Medulla oblongata (tissue), 1 donor: ENCODE data around the gene MMEL1.
"Not testable (repeated sequence)": the region's sequence is repeated elsewhere in the genome, so short reads cannot be mapped to it uniquely, and the experiment has no call there.

Experiments
- DNase-seq: peaks from one replicate; pipeline ENCODE4 v3.0.0-alpha.2; 2015; ENCODE audit errors: extremely low spot score

MMEL1 gene

DNA sequence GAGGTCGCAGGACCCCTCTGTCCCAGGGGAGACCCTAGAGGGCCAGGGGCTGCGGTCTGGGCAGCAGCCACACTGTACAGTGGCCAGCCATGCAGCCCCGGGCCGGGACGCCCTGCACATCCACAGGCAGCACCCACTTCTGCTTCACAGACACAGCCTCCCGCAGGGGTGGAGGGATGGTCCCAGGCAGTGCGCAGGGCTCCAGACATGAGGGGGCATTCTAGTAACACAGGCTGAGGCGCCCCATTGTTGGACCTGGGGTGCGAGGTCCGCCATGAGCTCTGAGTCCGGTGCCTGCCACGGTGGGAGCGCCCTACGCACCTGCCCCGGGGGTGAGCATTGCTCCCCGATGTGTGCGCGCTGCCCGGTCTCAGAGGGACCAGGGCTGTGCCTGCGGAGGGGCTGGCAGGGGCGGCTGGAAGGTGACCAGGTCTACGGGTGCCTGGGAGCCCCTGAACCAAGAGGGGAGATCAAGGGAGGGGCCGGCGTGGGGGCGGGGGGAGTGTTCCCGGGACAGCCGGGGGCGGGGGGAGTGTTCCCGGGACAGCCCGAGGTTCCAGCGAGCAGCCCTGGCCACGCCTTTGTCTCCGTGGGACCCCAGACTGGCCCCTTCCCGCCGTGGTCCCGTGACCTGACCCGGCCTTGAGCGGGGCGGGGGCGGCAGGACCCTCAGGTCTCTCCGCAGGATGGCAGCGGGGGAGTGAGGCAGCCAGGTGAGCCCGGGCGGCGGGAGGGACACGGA, 4.5 kb downstream of the MMEL1 start:
- DNase-seq, result no peak

DNA sequence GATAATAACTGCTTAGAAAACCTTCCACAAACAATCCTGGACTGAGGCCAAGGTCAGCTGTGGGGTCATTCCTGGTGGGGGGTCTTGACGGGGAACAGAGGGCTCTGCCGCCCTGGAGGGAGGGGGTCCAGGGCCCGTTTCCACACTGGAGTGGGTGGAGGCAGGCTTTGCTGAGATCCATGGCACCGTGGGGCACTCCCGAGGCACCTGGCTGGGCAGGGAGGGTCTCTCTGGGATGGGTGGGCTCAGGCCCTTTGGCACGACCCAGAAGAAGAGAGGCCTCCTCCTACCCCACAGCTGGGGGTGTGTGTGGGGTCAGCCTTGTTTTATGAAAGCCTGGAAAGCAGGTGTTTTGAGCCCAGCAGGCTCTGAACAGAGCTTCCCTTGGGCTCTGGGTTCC, 5.1 kb downstream of the MMEL1 start:
- DNase-seq, result no peak

DNA sequence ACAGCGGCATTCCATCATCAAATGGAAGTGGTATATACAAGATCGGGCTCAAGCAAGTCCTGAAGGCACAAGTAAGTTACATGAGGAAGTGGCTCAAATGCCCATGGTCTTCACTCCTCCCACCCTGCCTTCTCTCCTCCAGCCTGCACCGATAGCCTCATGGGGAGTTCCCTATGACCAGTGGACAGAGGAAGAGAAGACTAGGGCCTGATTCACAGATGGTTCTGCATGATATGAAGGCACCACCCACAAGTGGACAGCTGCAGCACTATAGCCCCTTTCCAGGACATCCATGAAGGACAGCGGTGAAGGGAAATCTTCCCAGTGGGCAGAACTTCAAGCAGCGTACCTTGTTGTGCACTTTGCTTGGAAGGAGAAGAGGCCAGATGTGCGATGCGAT, 7.1 kb downstream of the MMEL1 start:
- DNase-seq, result not testable (repeated sequence)

DNA sequence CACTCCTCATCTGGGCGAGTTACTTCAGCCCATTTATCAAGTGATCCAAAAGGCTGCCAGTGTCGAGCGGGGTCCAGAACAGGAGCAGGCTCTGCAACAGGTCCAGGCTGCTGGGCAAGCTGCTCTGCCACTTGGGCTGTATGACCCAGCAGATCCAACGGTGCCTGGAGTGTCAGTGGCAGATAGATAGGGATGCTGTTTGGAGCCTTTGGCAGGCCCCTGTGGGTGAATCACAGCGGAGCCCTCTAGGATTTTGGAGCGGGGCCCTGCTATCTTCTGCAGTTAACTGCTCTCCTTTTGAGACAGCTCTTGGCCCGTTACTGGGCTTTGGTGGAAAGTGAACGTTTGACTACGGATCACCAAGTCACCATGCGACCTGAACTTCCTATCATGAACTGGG, 7.5 kb downstream of the MMEL1 start:
- no peak for DNase-seq

DNA sequence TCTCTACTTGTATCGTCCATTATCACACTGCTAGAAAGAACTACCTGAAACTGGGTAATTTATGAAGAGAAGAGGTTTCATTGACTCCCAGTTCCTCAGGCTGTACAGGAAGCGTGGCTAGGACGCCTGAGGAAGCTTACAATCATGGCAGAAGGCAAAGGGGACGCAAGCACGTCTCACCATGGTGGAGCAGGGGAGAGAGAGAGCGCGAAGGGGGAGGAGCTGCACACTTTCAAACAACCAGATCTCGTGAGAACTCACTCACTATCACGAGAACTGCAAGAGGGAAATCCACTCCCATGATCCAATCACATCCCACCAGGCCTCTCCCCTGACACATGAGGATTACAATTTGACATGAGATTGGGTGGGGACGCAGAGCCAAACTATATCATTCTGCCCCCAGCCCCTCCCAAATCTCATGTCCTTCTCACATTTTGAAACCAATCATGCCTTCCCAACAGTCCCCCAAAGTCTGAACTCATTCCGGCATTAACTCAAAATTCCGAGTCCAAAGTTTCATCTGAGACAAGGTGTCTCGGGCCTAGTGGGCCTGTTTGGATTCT, 8.0 kb downstream of the MMEL1 start:
- DNase-seq, result no peak

DNA sequence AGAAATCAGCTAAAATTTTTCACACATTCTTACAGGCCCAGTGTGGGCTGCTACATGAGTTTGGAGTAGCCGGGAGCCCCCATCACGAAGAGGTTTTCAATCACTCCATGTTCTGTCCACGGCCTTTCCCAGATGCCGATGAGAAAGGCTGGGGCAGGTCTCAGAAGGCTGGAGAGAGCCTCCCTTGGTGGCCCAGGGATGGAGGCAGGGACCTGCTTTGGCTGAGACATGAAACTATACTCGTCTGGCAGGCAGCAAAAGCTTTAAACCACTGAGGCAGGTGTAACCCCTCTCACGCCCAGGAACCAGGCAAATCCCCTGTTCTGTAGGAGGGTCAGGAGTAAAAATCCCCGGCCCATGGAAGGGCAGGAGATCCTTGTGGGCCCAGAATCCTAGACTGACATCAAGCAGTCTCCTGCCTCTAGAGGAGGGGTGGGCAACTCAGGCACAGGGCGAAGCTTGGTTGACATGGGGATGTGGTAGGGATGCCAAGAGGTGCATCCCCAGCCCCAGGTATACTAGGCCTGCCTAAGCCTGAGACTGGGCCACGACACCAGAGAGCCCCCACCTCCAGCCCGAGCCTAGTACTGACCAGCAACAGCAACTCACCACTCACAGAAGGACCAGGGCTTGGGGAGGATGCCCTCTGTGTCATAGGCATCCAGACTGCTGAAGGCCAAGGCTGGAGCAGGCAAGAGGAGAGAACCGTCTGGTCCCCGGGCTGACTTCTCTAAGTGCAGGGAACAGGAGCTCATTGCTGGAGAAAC, 9.1 kb downstream of the MMEL1 start:
- no peak for DNase-seq

DNA sequence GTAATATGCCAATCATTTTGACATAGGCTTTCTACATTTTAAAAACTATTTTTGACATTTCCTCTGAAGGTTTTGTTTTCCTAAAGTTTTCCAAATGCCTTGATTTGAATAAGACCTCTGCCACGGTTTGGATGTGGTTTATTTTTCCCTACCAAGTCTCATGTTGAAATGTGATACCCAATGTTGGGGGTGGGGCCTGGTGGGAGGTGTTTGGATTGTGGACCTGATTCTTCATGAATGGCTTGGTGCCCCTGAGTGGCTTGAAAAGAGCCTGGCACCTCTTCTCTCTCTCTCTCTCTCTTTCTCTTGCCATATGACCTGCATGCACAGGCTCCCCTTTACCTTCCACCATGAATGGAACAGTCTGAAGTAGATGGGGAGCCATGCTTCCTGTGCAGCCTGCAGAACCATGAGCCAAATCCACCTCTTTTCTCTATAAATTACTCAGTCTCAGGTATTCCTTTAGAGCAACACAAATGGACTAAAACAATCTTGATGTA, 14.8 kb downstream of the MMEL1 start:
- no peak for DNase-seq

DNA sequence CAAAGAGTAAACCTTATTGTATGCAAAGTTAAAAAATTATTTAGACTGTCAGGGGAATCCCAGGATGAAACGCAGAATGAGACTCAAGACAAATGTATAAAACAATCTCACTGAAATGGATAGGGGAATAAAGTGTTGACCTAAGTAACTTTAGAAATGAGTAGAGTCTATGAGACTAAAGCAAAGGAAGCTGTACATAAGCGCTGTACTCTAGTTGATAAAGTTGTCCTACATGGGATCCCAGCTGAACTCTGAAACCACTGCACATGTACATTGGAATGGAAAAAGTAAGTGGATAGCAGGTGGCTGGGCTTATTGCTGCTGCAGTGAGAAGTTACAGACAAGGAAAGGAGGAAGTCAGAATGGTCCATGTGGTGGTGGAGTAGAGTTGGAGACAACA, 18.7 kb downstream of the MMEL1 start:
- no peak for DNase-seq

DNA sequence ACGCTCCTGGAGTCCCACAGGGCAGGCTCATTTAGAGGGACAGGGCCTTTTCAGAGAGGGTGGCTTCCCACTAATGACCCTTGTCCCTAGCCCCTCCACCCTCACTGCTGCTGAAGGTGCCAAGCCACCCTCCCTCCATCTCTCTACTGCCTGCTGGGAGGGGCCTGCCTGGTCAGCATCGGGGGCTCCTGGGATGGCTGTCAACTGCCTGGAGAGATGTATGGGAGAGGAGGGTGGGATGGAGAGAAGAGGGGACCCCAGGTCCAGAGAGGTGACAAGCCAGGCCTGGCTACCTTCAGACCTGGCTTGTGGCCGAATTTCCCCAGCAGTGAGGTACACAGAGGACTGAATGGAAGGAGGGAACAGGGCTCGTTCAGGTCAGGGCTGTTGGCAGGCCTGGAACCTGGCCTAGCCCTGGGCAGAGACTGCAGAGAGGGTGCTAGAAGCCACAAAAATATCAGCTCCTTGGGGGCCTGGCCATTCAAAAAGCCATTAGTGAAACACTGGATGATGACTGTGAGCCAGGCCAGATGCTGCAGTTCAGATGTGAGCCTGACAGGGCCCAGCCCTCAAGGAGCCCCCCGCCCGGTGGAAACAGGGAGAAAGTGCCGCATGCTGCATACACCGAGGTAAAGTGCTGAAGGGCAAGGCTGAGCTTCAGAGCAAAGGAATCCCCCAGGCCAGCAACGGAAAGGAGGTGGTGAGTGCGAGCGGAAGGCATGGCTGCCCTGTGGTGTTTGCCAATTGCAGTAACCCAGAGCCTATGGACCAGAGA, 20.0 kb downstream of the MMEL1 start:
- no peak for DNase-seq

DNA sequence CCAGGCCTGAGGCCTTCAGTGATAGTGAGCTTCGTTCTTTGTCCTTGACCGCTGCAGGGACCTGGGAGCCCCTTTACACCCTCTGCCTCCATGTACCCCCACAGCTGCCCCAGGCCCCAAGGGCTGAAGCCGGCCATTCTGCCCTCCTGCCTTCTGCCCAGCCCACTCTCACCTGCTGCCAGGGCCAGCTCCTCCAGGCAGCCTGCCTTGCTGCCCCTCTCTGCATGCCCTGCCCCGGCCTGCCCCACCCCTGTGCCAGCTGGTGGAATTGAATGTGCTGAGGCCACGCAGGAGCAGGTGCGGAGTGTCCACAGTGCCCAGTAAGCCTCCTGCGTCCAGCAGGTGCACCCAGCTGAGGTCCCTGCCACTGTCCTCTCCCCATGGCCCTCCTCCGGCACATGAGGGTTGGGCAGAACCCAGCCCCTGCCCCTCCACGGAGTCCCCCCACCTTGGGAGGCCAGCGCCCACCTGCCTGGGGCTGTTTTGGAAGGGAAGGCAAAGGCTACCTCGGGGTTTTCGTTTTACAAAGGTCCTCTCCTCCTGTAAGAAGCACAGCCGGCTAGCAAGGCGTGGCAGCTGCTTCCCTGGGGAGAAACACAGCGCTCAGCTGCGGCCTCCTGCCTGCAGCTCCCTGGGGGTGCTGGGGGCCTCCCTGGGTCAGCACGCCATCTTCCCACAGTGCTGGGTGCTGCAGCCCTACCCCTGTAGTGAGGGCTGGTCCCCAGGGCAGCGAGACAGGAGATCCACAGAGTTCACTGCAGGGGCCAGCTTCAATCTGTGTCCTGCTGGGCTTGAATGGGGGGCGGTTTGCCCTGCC, 21.0 kb downstream of the MMEL1 start:
- DNase-seq, result no peak

DNA sequence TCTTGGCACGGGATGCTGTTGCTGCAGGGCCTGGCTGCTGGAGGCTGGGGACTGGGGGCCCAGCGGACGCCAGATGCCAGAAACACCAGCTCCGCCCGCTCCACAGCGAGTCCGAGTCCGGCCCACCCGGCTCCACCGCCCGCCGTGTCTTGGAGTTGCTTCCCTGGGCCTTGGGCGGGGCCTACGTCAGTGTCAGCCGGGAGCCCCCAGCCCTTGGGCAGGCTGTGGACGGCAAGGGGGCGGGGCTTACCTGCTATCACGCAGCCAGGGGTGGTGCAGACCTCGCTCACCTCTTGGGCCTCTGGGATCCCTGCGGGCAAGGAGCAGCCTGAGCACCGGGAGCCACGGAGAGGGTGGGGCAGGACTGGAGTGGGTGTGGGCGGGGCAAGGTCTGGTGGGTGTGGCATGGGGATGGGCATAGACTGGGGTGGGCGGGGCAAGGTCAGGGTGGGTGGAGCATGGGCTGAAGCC, 21.8 kb downstream of the MMEL1 start:
- DNase-seq, result no peak

DNA sequence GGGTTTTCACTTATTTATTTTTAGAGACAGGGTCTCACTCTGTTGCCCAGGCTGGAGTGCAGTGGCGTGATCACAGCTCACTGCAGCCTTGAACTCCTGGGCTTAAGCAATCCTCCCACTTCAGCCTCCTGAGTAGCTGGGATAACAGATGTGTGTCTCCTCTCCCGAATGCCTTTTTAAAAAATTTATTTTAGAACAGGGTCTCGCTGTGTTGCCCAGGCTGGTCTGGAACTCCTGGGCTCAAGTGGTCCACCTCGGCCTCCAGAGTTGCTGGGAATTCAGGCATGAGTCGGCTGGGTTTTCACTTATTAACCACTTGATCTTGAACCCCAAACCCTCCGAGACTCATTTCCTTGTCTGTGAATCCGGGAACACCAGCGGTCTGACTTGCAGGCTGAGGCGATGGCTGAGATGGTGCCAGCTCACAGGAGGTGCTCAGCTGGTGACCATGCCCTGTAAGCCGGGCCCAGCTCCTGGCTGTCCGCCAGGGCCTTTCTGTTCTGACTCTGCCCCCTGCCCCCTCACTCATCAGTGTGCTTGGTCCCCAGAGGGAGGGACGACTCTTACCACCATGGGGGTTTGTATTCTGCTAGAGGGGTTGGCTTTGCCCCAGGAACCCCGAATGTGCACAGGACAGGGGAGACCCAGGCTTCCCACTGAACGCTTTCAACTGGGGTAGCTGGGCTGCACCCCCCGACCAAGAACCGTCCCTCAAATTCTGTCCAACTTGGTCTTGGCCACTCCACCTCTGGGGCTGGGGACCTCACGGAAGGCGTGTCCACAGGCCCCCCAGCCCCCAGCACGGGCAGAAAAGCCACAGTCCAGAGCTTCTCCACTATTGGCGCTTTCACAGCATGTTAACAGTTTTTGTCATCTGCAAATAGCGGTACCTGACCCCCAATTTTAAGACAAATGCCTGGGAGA, 22.5 kb downstream of the MMEL1 start:
- peak; percentile 20 for DNase-seq

DNA sequence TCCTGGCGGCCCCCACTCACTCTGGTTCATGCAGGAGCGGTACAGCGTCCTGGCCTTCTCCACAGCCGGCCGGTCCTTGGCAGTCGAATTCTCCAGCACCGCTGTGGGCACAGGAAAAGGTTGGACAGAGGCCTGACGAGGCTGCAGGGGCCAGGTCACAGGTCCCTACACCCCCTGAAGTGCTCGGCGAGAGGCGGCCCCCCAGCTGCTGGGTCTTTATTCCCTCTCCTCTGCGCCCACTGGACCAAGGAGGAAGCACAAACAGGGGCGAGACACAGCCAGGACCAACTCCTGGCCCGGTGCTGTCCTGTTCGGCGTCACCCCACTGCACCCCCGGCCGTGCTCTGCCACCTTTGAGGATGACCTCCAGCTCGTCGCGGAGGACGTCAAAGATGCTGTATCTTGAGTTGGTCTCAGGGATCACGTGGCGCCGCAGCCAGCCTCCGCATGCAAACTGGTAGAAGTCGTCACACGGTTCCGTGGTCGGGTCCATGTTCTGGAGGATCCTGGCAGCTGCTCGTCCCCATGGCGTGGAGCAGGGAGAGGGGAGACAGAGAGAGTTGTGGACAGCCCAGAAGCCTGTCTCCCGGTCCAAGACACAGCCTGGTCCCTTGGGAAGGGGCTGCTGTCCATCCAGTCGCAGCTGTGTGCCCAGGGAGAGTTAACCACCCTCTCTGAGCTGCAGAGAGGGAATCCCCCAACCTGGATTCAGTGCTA, 23.3 kb downstream of the MMEL1 start:
- DNase-seq, result no peak

DNA sequence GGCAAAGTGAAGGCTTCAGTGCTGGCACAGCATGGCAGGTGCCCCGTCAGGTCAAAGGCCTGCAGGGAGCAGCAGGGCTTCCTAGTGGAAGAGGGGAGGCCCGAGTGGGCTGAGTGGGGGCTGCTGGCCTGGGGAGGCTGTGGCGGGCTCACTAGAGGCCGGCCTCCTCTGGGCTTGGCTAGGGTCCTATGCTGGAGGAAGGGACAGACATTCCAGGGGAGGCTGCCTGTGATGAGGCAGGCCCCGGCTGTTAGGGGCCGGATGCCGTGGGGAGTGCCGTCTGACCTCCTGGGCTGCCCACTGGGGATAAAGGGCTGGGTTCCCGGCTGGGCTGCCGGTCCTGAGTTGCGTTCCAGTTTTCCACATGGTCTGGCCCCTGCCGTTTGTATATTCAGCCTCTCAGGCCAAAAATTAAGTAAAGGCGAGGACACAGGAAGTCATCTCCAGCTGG, 25.1 kb downstream of the MMEL1 start:
- peak; percentile 15 for DNase-seq

DNA sequence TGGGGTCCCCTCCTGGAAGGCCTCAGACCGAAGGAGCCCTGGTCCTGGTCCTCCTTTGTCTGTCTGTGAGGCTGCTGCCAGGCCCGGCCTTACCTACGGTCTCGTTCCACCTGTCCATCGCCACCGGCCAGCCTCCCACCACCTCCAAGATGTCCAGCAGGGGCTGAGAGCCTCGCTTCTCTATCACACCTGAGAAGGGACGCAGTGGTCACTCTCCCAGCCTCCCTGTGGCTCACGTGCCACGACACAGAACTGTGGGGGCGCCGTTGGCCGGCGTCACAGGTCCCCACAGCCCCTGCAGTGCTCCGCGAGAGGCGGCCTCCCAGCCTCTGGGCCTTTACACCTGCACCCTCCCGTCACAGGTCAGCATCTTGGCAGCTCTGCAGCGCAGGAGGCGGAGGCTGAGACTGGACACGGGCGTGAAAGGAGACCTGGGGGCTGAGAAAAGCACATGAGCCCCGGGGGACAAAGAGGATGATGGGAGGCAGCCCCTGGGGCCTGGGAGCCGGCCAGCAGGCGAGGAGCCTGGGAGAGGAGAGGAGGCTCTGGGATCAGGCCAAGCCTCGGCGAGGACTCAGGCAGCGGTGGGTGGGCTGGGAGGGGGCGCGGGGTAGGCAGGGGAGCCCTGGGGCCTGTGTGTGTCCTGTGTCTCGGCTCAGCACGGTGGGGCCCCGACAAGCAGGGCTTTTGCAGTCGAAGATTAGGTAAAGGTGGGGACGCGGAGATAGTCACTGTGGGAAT, 25.8 kb downstream of the MMEL1 start:
- DNase-seq, result no peak

DNA sequence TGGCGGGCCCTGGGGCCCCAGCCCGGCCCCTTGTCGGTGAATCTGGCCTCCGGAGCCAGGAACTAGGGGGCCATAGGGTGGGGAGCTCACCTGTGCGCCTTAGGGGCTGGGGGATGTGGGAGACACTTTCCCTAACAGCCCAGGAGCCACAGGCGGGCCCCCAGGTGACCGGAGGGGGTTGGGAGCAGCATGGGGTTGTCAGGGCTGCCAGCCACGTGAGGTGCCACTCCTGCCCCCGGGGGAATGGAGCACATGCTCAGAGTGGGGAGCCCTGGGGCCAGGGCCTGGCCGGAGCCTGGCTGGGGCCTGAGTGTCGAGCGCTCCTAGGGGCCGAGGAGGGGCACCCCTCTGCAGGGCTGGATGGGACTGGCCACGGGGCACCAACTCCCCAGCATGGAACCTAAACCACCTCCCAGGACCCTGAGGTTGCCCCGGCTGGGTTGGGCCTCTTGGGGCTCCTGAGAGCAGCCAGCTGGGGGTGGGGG, 26.4 kb downstream of the MMEL1 start:
- no peak for DNase-seq

DNA sequence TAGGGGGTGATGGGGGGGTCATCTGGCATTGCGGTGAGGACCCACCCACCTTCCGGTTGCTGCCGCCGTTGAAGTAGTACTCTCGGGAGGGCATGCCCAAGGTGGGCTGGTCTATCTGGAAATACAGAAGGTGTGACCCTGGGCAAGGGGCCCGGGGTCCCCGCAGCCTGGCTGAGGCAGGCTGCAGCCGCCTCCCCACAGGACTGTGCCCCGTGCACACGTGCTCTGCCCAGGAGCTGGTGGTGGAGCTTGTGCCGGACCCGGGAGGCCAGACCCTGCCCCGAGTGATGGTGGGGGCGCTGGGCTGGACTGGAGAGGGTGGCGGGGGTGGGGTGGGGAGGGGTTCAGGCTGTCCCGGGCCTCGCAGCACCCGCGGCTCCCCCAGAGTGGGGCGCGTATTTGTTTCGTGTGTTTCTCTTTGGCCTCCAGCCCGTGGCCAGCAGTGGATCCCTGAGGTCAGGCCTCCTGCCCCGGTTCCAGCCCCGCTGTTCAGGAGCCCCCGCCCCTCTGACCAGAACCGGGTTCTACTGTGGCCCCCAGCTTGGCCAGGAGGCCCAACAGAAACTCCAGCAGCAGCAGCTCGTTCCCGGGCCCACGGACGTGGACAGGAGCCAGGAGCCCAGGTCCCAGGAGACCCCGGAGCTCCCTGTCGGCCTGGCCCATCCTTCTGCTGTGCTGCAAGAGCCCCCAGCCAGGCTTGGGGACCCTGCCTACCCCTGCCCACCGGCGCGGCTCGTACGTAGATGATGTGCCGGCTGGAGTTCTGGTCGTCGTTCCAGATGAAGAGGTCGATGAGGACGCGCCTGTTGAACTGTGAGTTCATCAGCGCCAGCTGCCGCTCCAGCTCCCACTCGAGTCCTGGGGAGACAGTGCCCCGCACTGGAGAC, 27.1 kb downstream of the MMEL1 start:
- DNase-seq, result no peak
